Measurements from ENCODE around the gene ZNF804A. TPM values are rescaled to one million over a fixed set of nuclear protein-coding genes. Genes with fewer than 3 reads are reported as not detected.

Gene ZNF804A
- total and polyA plus RNA-seq, 8 donors = 0.03 to 3.7 (median 0.33) TPM; not detected in 2

DNA sequence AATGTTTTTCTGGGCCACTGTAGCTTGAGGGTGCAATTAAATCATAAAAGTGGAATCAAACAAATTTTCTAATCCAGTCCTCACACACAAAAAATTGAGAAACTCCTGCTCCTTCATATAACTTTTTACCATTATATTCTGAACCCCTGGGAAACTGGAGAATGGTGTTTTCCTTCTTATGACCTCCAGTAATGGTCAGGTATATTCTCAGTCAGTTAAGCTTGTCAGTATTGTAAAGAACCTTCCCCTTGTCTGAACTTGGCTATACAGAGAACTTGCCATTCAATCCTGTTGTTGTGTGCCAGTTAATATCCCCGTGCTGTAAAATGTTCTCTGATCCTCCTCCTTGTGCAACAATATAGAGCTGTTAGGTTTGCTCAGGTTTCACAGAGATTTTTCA, 39.5 kb downstream of the ZNF804A start:
- no peaks in the 10 kb centered on the region for H3K4me1 ChIP-seq
- no peaks in the 10 kb centered on the region for H3K9me3 ChIP-seq
- WGBS, 5 donors = 46 to 57% (median 51%) methylated on average over 1 of the region's 1 CpG
- no peaks in the 10 kb centered on the region for H3K36me3 ChIP-seq
- TF ChIP-seq POLR2AphosphoS5 (IDR thresholded peaks at IDR 0.05) (no peak), POLR2A (IDR thresholded peaks at IDR 0.05) (no peak), EP300 (IDR thresholded peaks at IDR 0.05) (no peak)
- TF ChIP-seq, protein P1, sequence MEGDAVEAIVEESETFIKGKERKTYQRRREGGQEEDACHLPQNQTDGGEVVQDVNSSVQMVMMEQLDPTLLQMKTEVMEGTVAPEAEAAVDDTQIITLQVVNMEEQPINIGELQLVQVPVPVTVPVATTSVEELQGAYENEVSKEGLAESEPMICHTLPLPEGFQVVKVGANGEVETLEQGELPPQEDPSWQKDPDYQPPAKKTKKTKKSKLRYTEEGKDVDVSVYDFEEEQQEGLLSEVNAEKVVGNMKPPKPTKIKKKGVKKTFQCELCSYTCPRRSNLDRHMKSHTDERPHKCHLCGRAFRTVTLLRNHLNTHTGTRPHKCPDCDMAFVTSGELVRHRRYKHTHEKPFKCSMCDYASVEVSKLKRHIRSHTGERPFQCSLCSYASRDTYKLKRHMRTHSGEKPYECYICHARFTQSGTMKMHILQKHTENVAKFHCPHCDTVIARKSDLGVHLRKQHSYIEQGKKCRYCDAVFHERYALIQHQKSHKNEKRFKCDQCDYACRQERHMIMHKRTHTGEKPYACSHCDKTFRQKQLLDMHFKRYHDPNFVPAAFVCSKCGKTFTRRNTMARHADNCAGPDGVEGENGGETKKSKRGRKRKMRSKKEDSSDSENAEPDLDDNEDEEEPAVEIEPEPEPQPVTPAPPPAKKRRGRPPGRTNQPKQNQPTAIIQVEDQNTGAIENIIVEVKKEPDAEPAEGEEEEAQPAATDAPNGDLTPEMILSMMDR (IDR thresholded peaks at IDR 0.05) = no peak
- H3K27ac ChIP-seq = no peak overlapping the region
- H3K27me3 ChIP-seq = no peaks in the 10 kb centered on the region
- DNase-seq = no peak
- intact Hi-C loops (cut with DNase I; ENCODE audit: low total_unique reads) = no loop called here
- H3K4me3 ChIP-seq = no peak overlapping the region

DNA sequence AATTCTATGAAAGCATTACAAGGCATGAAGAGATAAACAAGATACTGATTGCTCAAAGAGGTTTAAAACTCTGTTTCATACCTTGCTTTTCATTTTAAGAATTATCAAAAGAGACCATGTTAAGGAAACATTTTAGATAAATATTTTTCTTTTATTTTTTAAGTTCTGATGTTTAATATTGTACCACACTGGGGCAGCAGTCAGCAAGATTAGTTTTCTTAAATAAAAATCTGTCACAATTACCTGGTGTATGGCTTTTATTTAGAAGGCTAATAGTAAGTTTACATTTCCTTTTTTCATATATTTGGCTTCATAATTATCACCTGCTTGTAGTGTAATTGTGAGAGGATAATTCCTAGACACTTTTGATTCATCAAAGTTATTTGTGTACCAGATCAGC, 46.4 kb downstream of the ZNF804A start:
- intact Hi-C loops (cut with DNase I; ENCODE audit: low total_unique reads) = no loop called here
- TF ChIP-seq POLR2A (IDR thresholded peaks at IDR 0.05) = no peak
- no peak for TF ChIP-seq POLR2AphosphoS5 (IDR thresholded peaks at IDR 0.05)
- peaks cover 0 to 16% (median 0%) of the 10 kb centered on the region in 4 donors for H3K9me3 ChIP-seq
- no peaks in the 10 kb centered on the region for H3K36me3 ChIP-seq
- DNase-seq = peak in 1 of 2 donors; percentile 6
- no peak overlapping the region for H3K4me3 ChIP-seq
- no peaks in the 10 kb centered on the region for H3K27me3 ChIP-seq
- H3K4me1 ChIP-seq = no peaks in the 10 kb centered on the region
- no peak overlapping the region for H3K27ac ChIP-seq

DNA sequence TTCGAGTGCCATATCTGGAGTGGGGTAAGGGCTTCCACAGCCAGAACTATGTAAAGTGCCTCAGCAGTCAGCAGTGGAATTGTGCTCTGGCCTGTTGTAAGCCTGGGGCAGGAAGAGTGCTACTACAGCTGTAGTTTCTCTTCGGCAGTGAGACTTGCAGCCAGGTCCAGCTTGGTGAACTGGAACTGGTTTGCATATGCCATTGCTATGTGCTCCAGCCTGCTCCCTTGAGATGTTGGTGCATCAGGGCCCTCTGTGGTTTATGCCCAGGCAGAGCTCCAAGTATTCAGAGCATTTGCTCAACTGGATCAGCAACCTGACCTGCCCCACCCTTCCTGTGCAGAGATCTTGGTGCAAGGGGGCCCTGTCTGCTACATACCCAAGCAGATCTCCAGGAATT, 47.8 kb downstream of the ZNF804A start:
- Histone ChIP-seq H3K4me3 (no peak overlapping the region), H3K27me3 (no peaks in the 10 kb centered on the region), H3K27ac (no peak overlapping the region), H3K9me3 (peaks cover 0 to 16% (median 0%) of the 10 kb centered on the region in 4 donors), H3K4me1 (no peaks in the 10 kb centered on the region), H3K36me3 (no peaks in the 10 kb centered on the region)
- TF ChIP-seq POLR2AphosphoS5 (IDR thresholded peaks at IDR 0.05) = no peak
- no peak for TF ChIP-seq POLR2A (IDR thresholded peaks at IDR 0.05)
- TF ChIP-seq, protein P1 (IDR thresholded peaks at IDR 0.05) = no peak
- TF ChIP-seq EP300 (IDR thresholded peaks at IDR 0.05) = no peak
- DNase-seq = peak in 1 of 2 donors; percentile 5
- intact Hi-C loops (cut with DNase I; ENCODE audit: low total_unique reads) = no loop called here
- 59 to 100% (median 66%) methylated on average over 1 to 2 of the region's 2 CpGs for WGBS, 5 donors

GRCh38 chr2:184646593-184646992, 48.3 kb downstream of the ZNF804A start:
- H3K36me3 ChIP-seq = no peaks in the 10 kb centered on the region
- no peaks in the 10 kb centered on the region for H3K4me1 ChIP-seq
- H3K27ac ChIP-seq = no peak overlapping the region
- DNase-seq = no peak
- intact Hi-C loops (cut with DNase I; ENCODE audit: low total_unique reads) = no loop called here
- no peaks in the 10 kb centered on the region for H3K27me3 ChIP-seq
- no peak overlapping the region for H3K4me3 ChIP-seq
- WGBS, 5 donors = 85 to 95% (median 92%) methylated on average over 4 of the region's 4 CpGs
- TF ChIP-seq POLR2AphosphoS5 (IDR thresholded peaks at IDR 0.05) (no peak), EP300 (IDR thresholded peaks at IDR 0.05) (no peak), POLR2A (IDR thresholded peaks at IDR 0.05) (no peak)
- TF ChIP-seq, protein P1 (IDR thresholded peaks at IDR 0.05) = no peak
- peaks cover 0 to 16% (median 0%) of the 10 kb centered on the region in 4 donors for H3K9me3 ChIP-seq

DNA sequence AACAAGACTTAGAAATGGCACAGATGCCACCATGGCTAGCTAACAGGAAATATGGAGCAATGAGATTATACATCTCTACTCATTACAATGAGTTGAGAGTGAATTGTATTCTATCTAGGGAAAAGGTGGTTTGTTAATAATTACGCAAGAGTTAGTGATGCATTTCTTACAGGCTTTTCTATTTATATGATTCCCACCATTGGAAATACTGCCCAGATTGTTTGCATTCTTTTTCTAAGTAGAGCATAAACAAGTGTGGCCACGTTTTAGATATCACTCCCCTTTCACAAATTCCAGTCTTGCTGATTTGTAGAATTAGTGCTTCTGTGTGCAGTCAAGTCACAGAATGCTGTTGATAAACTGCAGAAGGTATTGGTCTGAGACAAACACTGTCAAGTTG, 56.6 kb downstream of the ZNF804A start:
- Histone ChIP-seq H3K4me3 (no peak overlapping the region), H3K4me1 (no peaks in the 10 kb centered on the region), H3K27ac (no peak overlapping the region), H3K36me3 (no peaks in the 10 kb centered on the region), H3K9me3 (no peaks in the 10 kb centered on the region), H3K27me3 (no peaks in the 10 kb centered on the region)
- 35 to 48% (median 45%) methylated on average over 2 of the region's 2 CpGs for WGBS, 5 donors
- TF ChIP-seq, protein P1 (IDR thresholded peaks at IDR 0.05) = no peak
- no peak for TF ChIP-seq POLR2AphosphoS5 (IDR thresholded peaks at IDR 0.05)
- TF ChIP-seq POLR2A (IDR thresholded peaks at IDR 0.05) = no peak
- TF ChIP-seq EP300 (IDR thresholded peaks at IDR 0.05) = no peak
- DNase-seq = no peak
- intact Hi-C loops (cut with DNase I; ENCODE audit: low total_unique reads) = no loop called here
